IMR-90 (cell line): ENCODE data around the gene MAGEA12. TPM values are rescaled to one million over a fixed set of nuclear protein-coding genes. Genes with fewer than 3 reads are reported as not detected.
"Not testable (repeated sequence)": the region's sequence is repeated elsewhere in the genome, so short reads cannot be mapped to it uniquely, and the experiment has no call there.

Experiments
- ATAC-seq: fragments of 200-7000 bp; cut with Tn5 transposase; 2 replicates; pipeline ENCODE4 v1.9.1; 2020; ENCODE audit warnings: low read depth, mild to moderate bottlenecking, moderate library complexity
- BruUV-seq: library from RNA; stranded (reverse); fragments of 400-500 nt; replicated peaks from 2 replicates; lab custom pipeline; 2021; lab: Mats Ljungman, UMichigan
- CTCF ChIA-PET: fragments of 300-600 bp; formaldehyde crosslinking; extraction: SDS; loops from one replicate; lab custom pipeline; 2021; ENCODE audit warnings: antibody characterized with exemption; lab: Yijun Ruan, JAX
- POLR2A ChIA-PET: fragments of 300-600 bp; sonication (Branson Sonifier 250); formaldehyde crosslinking; loops from one replicate; lab custom pipeline; 2022; ENCODE audit warnings: antibody characterized with exemption; ENCODE audit not compliant: unreplicated experiment; lab: Charles Lee
- DNase-seq: peaks from one replicate; pipeline ENCODE4 v3.0.0; 2013
- H2AFZ ChIP-seq: replicated peaks from 2 replicates; pipeline ENCODE3; 2013; ENCODE audit warnings: low read length, mild to moderate bottlenecking; ENCODE audit not compliant: poor library complexity
- H2AK5ac ChIP-seq: 2 replicates; pipeline ENCODE4 v1.6.1; 2013; ENCODE audit warnings: low read depth, low read length, inconsistent platforms
- H2AK9ac ChIP-seq: replicated peaks from 2 replicates; pipeline ENCODE3; 2013; ENCODE audit warnings: mild to moderate bottlenecking, low read depth, low read length, moderate library complexity; ENCODE audit not compliant: poor library complexity
- H2BK120ac ChIP-seq: 2 replicates; pipeline ENCODE4 v1.6.1; 2013; ENCODE audit warnings: low read depth, low read length, inconsistent platforms
- H2BK15ac ChIP-seq: 3 replicates; pipeline ENCODE4 v1.6.1; 2013; ENCODE audit warnings: low read depth, low read length, inconsistent platforms
- H2BK20ac ChIP-seq: 2 replicates; pipeline ENCODE4 v1.6.1; 2013; ENCODE audit warnings: low read depth, mild to moderate bottlenecking, inconsistent platforms, low read length, moderate library complexity
- H2BK5ac ChIP-seq: 2 replicates; pipeline ENCODE4 v1.6.1; 2013; ENCODE audit warnings: mild to moderate bottlenecking, low read depth, low read length, inconsistent platforms; ENCODE audit not compliant: poor library complexity, severe bottlenecking
- H3K14ac ChIP-seq: replicated peaks from 2 replicates; pipeline ENCODE4 v1.6.1; 2013; ENCODE audit warnings: low read depth, low read length, inconsistent platforms
- H3K18ac ChIP-seq: 2 replicates; pipeline ENCODE4 v1.6.1; 2013; ENCODE audit warnings: low read depth, low read length, control low read depth
- H3K23ac ChIP-seq: 2 replicates; pipeline ENCODE4 v1.6.1; 2013; ENCODE audit warnings: low read depth, low read length, inconsistent platforms
- H3K27ac ChIP-seq: 2 replicates; pipeline ENCODE4 v1.5.1; 2013; ENCODE audit warnings: mild to moderate bottlenecking, control low read depth, low read length; ENCODE audit not compliant: insufficient read depth
- H3K27me3 ChIP-seq: 2 replicates; pipeline ENCODE4 v1.6.1; 2013; ENCODE audit warnings: low read length; ENCODE audit not compliant: control insufficient read depth, insufficient read depth
- H3K36me3 ChIP-seq: 2 replicates; pipeline ENCODE4 v1.6.1; 2013; ENCODE audit warnings: low read length, mixed read lengths; ENCODE audit not compliant: control insufficient read depth, insufficient read depth
- H3K4ac ChIP-seq: 2 replicates; pipeline ENCODE4 v1.6.1; 2013; ENCODE audit warnings: low read depth, low read length, inconsistent platforms
- H3K4me1 ChIP-seq: 2 replicates; pipeline ENCODE4 v1.6.1; 2013; ENCODE audit warnings: low read length, mixed read lengths; ENCODE audit not compliant: control insufficient read depth, insufficient read depth
- H3K4me2 ChIP-seq: 2 replicates; pipeline ENCODE4 v1.6.1; 2013; ENCODE audit warnings: low read depth, mild to moderate bottlenecking, control low read depth, low read length, moderate library complexity
- H3K4me3 ChIP-seq: 2 replicates; pipeline ENCODE4 v1.5.1; 2013; ENCODE audit warnings: low read depth, mild to moderate bottlenecking, control low read depth, low read length, moderate library complexity; ENCODE audit not compliant: insufficient read depth
- H3K56ac ChIP-seq: 2 replicates; pipeline ENCODE4 v1.6.1; 2013; ENCODE audit warnings: low read length, inconsistent platforms; ENCODE audit not compliant: insufficient read depth; ENCODE audit errors: extremely low read depth
- H3K79me1 ChIP-seq, 2 experiments: 2 replicates each; pipeline ENCODE4 v1.6.1; 2013; ENCODE audit warnings: low read length in 2 of 2, inconsistent platforms in 1 of 2, low read depth in 1 of 2
- H3K9ac ChIP-seq: 2 replicates; pipeline ENCODE4 v1.6.1; 2013; ENCODE audit warnings: low read depth, low read length, control low read depth
- H3K9me1 ChIP-seq: 2 replicates; pipeline ENCODE4 v1.6.1; 2013; ENCODE audit warnings: low read length, inconsistent platforms; ENCODE audit not compliant: insufficient read depth
- H3K9me3 ChIP-seq: 2 replicates; pipeline ENCODE4 v1.6.1; 2013; ENCODE audit warnings: low read length; ENCODE audit not compliant: control insufficient read depth, insufficient read depth
- H4K20me1 ChIP-seq: 2 replicates; pipeline ENCODE4 v1.6.1; 2013; ENCODE audit warnings: low read length, inconsistent platforms; ENCODE audit not compliant: insufficient read depth
- H4K5ac ChIP-seq: 2 replicates; pipeline ENCODE4 v1.6.1; 2013; ENCODE audit warnings: mild to moderate bottlenecking, low read depth, low read length, control low read depth
- H4K8ac ChIP-seq, 2 experiments: 2 replicates each; pipeline ENCODE4 v1.6.1; 2013; ENCODE audit warnings: low read depth in 2 of 2, low read length in 2 of 2, control low read depth in 1 of 2, inconsistent platforms in 1 of 2
- H4K91ac ChIP-seq: 2 replicates; pipeline ENCODE4 v1.6.1; 2013; ENCODE audit warnings: low read depth, low read length, inconsistent platforms; ENCODE audit not compliant: insufficient read depth
- WGBS, 2 experiments: methylation state at CpG; one replicate each; pipeline versions ENCODE4 v1.1.5 to v1.1.7; 2013; ENCODE audit warnings: missing lambda C conversion rate in 2 of 2; ENCODE audit not compliant: insufficient read length in 1 of 2; ENCODE audit errors: extremely low coverage in 2 of 2; 5-methylcytosine and 5-hydroxymethylcytosine counted together
- dilution Hi-C: fragments of 300-500 bp; cut with HindIII; formaldehyde crosslinking; loops from one replicate; pipeline ENCODE4 v1.14.3; 2018; ENCODE audit warnings: low sequenced_read_pairs; ENCODE audit not compliant: unreplicated experiment
- in situ Hi-C: fragments of 300-500 bp; cut with MboI; formaldehyde crosslinking; loops from 3 replicates; pipeline ENCODE4 v1.14.3; 2019; ENCODE audit warnings: low sequenced_read_pairs, inconsistent platforms, mixed read lengths
- intact Hi-C: fragments of 100-400 bp; cut with micrococcal nuclease; formaldehyde crosslinking; loops from 2 replicates; pipeline ENCODE4 v1.10.0; 2022
- polyA plus RNA-seq, 3 experiments: library from polyadenylated mRNA; depleted of rRNA; stranded (reverse); fragments of >200 nt; gene quantifications; 2 replicates each; pipeline ENCODE4 v1.2.3, GENCODE V29; 2012; ENCODE audit warnings: low replicate concordance in 1 of 3
- total RNA-seq: library from RNA; depleted of rRNA; stranded (reverse); fragments of >200 nt; gene quantifications from 2 replicates; pipeline ENCODE4 v1.2.3, GENCODE V29; 2012

Gene MAGEA12
- total and polyA plus RNA-seq, 2 of the 4 experiments (the other 2 are of a cell fraction) = not detected

DNA sequence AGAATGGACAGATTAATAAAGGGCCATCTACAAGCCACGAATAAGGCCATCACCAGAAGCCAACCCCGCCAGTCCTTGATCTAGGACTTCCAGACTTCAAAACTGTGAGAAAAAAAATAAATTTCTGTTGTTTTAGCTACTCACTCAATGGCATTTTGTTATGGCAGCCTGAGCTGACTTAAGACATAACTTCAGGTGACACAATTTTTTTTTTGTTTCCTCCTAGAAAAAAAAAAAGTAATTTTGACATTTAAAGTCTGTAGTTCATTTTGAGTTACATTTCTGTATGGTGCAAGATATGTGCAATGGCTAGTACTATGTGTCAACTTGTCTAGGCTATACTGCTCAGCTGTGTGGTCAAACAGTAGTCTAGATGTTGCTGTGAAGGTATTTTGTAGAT is 25.4 kb downstream of the MAGEA12 start, which contains the start of gene CSAG3:
TSS of gene CSAG3 (plus strand) at position 301 of the 400 bp plus-strand sequence.
- H4K8ac ChIP-seq, intact Hi-C loops, H4K20me1 ChIP-seq, H4K91ac ChIP-seq, H3K14ac ChIP-seq, H2AFZ ChIP-seq, DNase-seq, H3K27ac ChIP-seq, H3K4me2 ChIP-seq, in situ Hi-C loops, H3K23ac ChIP-seq, dilution Hi-C loops, BruUV-seq, H3K36me3 ChIP-seq, H3K56ac ChIP-seq, H4K5ac ChIP-seq, H2AK5ac ChIP-seq, H3K4me1 ChIP-seq, H3K9ac ChIP-seq, H2AK9ac ChIP-seq, H2BK120ac ChIP-seq, H3K18ac ChIP-seq, H3K9me1 ChIP-seq, H3K4ac ChIP-seq, H3K4me3 ChIP-seq, H3K9me3 ChIP-seq, CTCF ChIA-PET, H3K27me3 ChIP-seq, H3K79me1 ChIP-seq, H2BK5ac ChIP-seq, POLR2A ChIA-PET, H2BK15ac ChIP-seq, H2BK20ac ChIP-seq, ATAC-seq: not testable (repeated sequence)
- no CpG with 5 or more reads among the region's 2 CpGs for WGBS, 2 experiments

DNA sequence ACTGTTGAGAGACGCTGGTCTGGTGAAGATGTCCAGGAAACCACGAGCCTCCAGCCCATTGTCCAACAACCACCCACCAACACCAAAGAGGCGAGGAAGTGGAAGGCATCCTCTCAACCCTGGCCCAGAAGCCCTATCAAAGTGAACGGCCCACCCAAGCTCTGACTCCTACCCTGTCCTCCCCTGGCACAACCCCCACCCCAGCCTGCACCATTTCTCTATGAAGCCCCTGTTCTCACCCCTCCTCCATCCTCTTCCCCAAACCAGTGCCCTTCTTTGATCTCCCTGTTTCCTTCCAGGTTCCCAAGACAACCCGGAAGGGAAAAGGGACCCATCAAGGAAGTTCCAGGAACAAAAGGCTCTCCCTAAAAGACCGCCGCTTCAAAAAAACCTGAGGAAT is 26.0 kb downstream of the MAGEA12 start:
- DNase-seq, in situ Hi-C loops, BruUV-seq, H2BK5ac ChIP-seq, H2AK9ac ChIP-seq, H3K4me2 ChIP-seq, H2BK20ac ChIP-seq, H2AFZ ChIP-seq, H3K4me3 ChIP-seq, H3K18ac ChIP-seq, H3K4me1 ChIP-seq, H3K23ac ChIP-seq, H3K56ac ChIP-seq, H4K5ac ChIP-seq, H4K8ac ChIP-seq, CTCF ChIA-PET, H4K20me1 ChIP-seq, POLR2A ChIA-PET, H3K14ac ChIP-seq, H3K9ac ChIP-seq, H3K27ac ChIP-seq, H3K36me3 ChIP-seq, H2BK15ac ChIP-seq, H4K91ac ChIP-seq, H3K9me1 ChIP-seq, H2BK120ac ChIP-seq, H3K79me1 ChIP-seq, intact Hi-C loops, H2AK5ac ChIP-seq, H3K4ac ChIP-seq, dilution Hi-C loops, ATAC-seq, H3K9me3 ChIP-seq, H3K27me3 ChIP-seq: not testable (repeated sequence)
- WGBS, 2 experiments = no CpG with 5 or more reads among the region's 7 CpGs
